Tibial artery (tissue), 4 donors: Measurements from ENCODE around the gene SNRPD3.

ENCODE experiments used
- DNase-seq, 2 donors: peaks; one replicate each; pipeline ENCODE4 v3.0.0-alpha.2; 2019
- H3K27ac ChIP-seq, 2 donors: fragments of 200-600 bp; sonication (generic) in 1 of 2; 1 replicate in 1 of 2; 2 replicates in 1 of 2; pipeline ENCODE4 v1.5.1; 2018 to 2019; ENCODE audit warnings: mild to moderate bottlenecking in 1 of 2
- H3K27me3 ChIP-seq, 2 donors: fragments of 200-600 bp; sonication (generic) in 1 of 2; one replicate each; pipeline versions ENCODE4 v1.5.1 to v1.6.0; 2016 to 2019
- H3K36me3 ChIP-seq, 3 donors: fragments of 200-600 bp; sonication (generic) in 2 of 3; one replicate each; pipeline ENCODE4 v1.5.1; 2016 to 2019; ENCODE audit warnings: mild to moderate bottlenecking in 2 of 3
- H3K4me1 ChIP-seq, 4 donors: fragments of 200-600 bp; sonication (generic) in 2 of 4; 1 replicate in 3 of 4; 2 replicates in 1 of 4; pipeline ENCODE4 v1.5.1; 2016 to 2019
- H3K4me3 ChIP-seq, 2 donors: fragments of 200-600 bp; sonication (generic) in 1 of 2; 1 replicate in 1 of 2; 2 replicates in 1 of 2; pipeline ENCODE4 v1.5.1; 2018 to 2019; ENCODE audit warnings: mild to moderate bottlenecking in 2 of 2
- H3K9me3 ChIP-seq, 3 donors: fragments of 200-600 bp; sonication (generic) in 1 of 3; one replicate each; pipeline ENCODE4 v1.5.1; 2016 to 2019
- intact Hi-C: fragments of 100-400 bp; cut with DNase I; formaldehyde crosslinking; loops from one replicate; pipeline ENCODE4 v1.15.0; 2023; ENCODE audit warnings: low total_unique reads
- TF ChIP-seq, protein P1 (sequence below), 2 experiments: fragments of 200-600 bp in 1 of 2; fragments of 450-650 bp in 1 of 2; IDR thresholded peaks; one replicate each; pipeline ENCODE4 v1.5.1; 2017 to 2019; ENCODE audit warnings: antibody characterized with exemption in 2 of 2, mild to moderate bottlenecking in 1 of 2, moderate library complexity in 1 of 2

The SNRPD3 gene

DNA sequence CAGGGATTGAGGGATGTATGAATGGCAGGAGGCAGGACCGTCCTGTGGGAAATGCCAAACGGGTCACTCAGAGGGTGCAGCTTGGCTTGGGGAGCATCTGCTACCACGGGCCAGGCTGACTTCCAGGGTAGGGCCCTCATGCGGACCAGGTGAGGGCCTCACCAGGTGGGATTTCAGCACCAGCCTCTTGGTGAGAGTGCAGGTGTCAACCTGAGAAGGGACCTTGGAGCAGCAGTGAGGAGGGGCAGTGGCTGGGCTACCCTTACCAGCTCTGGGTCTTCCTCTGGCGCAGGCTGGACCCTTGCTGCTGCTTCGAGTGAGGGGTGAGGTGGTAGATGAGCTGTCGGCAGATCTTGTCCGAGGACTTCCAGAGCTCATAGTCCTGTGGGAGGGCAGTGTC lies 32.1 kb downstream of the SNRPD3 start:
- TF ChIP-seq, protein P1, sequence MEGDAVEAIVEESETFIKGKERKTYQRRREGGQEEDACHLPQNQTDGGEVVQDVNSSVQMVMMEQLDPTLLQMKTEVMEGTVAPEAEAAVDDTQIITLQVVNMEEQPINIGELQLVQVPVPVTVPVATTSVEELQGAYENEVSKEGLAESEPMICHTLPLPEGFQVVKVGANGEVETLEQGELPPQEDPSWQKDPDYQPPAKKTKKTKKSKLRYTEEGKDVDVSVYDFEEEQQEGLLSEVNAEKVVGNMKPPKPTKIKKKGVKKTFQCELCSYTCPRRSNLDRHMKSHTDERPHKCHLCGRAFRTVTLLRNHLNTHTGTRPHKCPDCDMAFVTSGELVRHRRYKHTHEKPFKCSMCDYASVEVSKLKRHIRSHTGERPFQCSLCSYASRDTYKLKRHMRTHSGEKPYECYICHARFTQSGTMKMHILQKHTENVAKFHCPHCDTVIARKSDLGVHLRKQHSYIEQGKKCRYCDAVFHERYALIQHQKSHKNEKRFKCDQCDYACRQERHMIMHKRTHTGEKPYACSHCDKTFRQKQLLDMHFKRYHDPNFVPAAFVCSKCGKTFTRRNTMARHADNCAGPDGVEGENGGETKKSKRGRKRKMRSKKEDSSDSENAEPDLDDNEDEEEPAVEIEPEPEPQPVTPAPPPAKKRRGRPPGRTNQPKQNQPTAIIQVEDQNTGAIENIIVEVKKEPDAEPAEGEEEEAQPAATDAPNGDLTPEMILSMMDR (IDR thresholded peaks at IDR 0.05) = no peak
- H3K27ac ChIP-seq = no peak overlapping the region
- peaks cover 0 to 48% (median 24%) of the 10 kb centered on the region in 3 donors for H3K36me3 ChIP-seq
- no peak for DNase-seq
- H3K4me3 ChIP-seq = no peak overlapping the region
- intact Hi-C loops = no loop called here
- peaks cover 0 to 46% (median 15%) of the 10 kb centered on the region in 4 donors for H3K4me1 ChIP-seq
- no peaks in the 10 kb centered on the region for H3K27me3 ChIP-seq
- no peaks in the 10 kb centered on the region for H3K9me3 ChIP-seq

DNA sequence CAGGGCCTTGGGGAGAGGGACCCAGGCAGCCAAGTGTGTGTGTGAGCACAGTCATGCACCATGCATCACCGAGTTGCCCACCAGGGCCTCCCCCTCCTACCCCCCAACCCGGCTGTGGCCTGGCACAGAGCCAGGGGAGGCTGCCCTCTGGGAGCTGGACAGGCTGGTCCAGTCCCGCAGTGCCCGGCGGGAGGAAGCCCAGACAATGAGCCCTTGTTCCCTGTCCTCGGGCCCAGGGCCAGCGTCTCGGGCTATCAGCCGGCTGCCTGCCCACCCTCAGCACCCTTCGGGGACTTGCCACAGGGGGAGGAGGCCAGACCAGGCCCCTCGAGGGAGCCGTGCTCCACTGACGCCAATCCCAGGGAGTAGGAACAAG lies 32.6 kb downstream of the SNRPD3 start:
- intact Hi-C loops = no loop called here
- TF ChIP-seq, protein P1 (IDR thresholded peaks at IDR 0.05) = no peak
- DNase-seq = no peak
- H3K4me3 ChIP-seq = no peak overlapping the region
- peaks cover 0 to 46% (median 17%) of the 10 kb centered on the region in 4 donors for H3K4me1 ChIP-seq
- H3K27me3 ChIP-seq = no peaks in the 10 kb centered on the region
- no peaks in the 10 kb centered on the region for H3K9me3 ChIP-seq
- H3K27ac ChIP-seq = no peak overlapping the region
- peaks cover 0 to 48% (median 24%) of the 10 kb centered on the region in 3 donors for H3K36me3 ChIP-seq

DNA sequence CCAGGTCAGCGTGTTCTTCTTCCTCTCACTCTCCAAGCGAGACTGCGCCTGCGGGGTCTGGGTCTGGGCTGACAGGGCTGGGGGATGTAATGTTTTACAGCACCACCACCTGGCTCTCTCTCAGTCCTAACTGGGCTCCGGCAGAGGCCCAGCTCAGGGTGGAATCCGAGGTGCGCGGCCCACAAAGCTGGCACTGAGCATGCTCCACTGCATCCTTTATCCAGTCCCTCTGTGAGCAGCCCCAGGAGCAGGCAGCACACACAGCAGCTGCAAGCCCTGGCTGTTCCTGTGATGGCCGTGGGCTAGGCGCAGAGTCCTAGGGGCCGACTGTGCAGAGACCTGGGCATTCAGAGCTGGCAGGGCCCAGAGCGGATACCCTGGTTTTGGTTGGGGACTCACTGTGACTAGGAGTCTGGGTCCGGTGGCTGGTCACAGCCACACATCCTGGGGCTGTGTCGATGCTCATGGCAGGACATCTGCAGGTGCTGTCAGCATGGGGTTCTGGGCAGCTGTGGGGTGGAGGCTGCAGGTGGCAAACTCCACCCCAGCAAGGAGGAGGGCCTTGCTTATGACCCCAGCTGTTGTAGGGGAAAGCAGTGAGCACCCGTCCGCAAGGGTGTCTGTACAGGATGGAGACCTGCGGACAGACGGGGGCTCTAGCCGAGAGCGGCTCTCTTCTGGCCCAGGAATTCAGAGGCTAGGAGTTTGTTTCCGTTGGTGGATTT lies 33.1 kb downstream of the SNRPD3 start:
- H3K4me1 ChIP-seq = peaks cover 0 to 46% (median 14%) of the 10 kb centered on the region in 4 donors
- no peak overlapping the region for H3K27ac ChIP-seq
- no peak for DNase-seq
- TF ChIP-seq, protein P1 (IDR thresholded peaks at IDR 0.05) = no peak
- H3K27me3 ChIP-seq = no peaks in the 10 kb centered on the region
- intact Hi-C loops = no loop called here
- peaks cover 0 to 48% (median 24%) of the 10 kb centered on the region in 3 donors for H3K36me3 ChIP-seq
- H3K4me3 ChIP-seq = no peak overlapping the region
- no peaks in the 10 kb centered on the region for H3K9me3 ChIP-seq

DNA sequence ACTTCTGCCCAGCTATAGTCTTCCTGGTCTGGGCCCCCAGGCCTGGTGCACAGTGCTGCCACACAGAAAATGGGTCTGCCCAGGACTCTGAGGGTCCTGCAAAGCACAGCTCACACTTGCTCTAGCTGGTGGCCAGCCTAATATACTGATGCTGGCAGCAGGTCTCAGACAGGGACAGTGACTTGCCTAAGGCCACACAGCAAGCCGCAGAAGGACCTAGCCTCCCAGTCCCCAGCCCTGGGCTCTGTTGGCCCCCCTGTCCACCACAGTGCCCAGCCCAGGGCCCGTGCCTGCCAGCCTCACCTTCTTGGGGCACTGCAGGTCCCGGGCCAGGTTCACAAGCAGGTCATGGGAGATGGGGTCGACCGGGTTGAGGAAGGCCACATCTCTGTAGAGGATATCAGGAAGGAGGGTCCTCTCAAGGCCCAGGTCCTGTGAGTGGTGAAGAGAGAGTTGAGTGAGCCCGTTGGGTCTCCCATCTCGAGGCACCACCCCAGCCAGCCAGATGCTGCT lies 33.8 kb downstream of the SNRPD3 start:
- peaks cover 0 to 48% (median 24%) of the 10 kb centered on the region in 3 donors for H3K36me3 ChIP-seq

DNA sequence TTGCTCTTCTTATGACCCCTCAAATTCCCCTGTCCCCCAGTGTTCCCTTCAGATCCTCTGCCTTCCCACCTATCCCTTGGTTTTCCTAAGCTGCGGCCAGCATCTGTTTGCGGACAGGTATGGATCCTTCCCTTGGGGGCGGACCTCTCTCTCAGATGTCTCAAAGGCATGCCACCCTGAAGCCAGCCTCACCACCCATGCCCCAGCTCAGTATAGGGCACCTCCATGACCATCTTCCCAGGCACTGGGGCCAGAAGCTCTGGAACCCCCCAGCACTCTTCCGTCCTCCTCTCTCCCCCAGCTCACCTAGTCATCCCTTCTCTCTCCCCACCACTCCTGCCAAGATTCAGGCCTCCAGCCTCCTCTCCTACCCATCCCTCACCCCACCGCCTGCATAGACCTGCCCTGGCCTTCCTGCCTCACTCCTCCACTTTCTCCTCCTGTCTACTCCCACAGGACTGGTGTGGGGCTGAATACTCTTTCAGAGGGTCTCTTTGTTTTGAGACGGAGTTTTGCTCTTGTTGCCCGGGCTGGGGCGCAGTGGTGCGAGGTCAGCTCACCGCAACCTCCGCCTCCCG lies 34.9 kb downstream of the SNRPD3 start:
- no peak overlapping the region for H3K4me3 ChIP-seq
- H3K9me3 ChIP-seq = no peaks in the 10 kb centered on the region
- H3K36me3 ChIP-seq = peaks cover 0 to 41% (median 21%) of the 10 kb centered on the region in 3 donors
- no peaks in the 10 kb centered on the region for H3K27me3 ChIP-seq
- H3K4me1 ChIP-seq = peaks cover 0 to 46% (median 9%) of the 10 kb centered on the region in 4 donors
- DNase-seq = no peak
- intact Hi-C loops = no loop called here
- no peak overlapping the region for H3K27ac ChIP-seq
- TF ChIP-seq, protein P1 (IDR thresholded peaks at IDR 0.05) = no peak

More for the DNA sequence above, 33.8 kb downstream of the SNRPD3 start:
- TF ChIP-seq, protein P1 (IDR thresholded peaks at IDR 0.05) = no peak
- intact Hi-C loops = no loop called here
- Histone ChIP-seq H3K4me1 (peaks cover 0 to 45% (median 9%) of the 10 kb centered on the region in 4 donors), H3K4me3 (no peak overlapping the region), H3K27ac (no peak overlapping the region), H3K27me3 (no peaks in the 10 kb centered on the region), H3K9me3 (no peaks in the 10 kb centered on the region)
- no peak for DNase-seq
